GM21576 (cell line): ENCODE results near the gene SPTAN1.
"Not testable (repeated sequence)": the region's sequence is repeated elsewhere in the genome, so short reads cannot be mapped to it uniquely, and the experiment has no call there.

Experiments
- ATAC-seq: cut with Tn5 transposase; IDR thresholded peaks from one replicate; pipeline ENCODE4 v1.9.1; 2021; ENCODE audit warnings: mild to moderate bottlenecking, moderate library complexity; ENCODE audit not compliant: unreplicated experiment

SPTAN1 gene

GRCh38 chr9:128656416-128657343, 104.3 kb downstream of the SPTAN1 start, which contains the start of gene DYNC2I2:
Gene DYNC2I2, minus strand, starts transcription at chr9:128656847. Its CDS starts 121 bp downstream, at chr9:128656726.
- peak; percentile 62 for ATAC-seq

GRCh38 chr9:128657344-128657704, 104.9 kb downstream of the SPTAN1 start:
- no peak for ATAC-seq

GRCh38 chr9:128657796-128658195, 105.4 kb downstream of the SPTAN1 start:
- no peak for ATAC-seq

GRCh38 chr9:128666481-128666941, 114.1 kb downstream of the SPTAN1 start:
- ATAC-seq, result not testable (repeated sequence)

DNA sequence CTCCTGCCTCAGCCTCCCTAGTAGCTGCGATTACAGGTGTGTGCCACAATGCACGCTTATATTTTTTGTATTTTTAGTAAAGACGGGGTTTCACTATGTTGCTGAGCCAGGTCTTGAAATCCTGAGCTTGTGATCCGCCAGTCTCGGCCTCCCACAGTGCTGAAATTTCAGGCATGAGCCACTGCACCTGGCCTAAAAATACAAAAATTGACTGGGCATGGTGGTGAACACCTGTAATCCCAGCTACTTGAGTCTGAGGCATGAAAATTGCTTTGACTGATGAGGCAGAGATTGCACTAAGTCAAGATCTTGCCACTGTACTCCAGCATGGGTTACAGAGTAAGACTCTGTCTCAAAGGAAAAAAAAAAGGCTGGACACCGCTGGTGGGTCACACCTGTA, 117.4 kb downstream of the SPTAN1 start:
- no peak for ATAC-seq

- no peak for ATAC-seq
Measured at GRCh38 chr9:128675382-128675781, 123.0 kb downstream of the SPTAN1 start.

- no peak for ATAC-seq
Measured at GRCh38 chr9:128677794-128678193, 125.4 kb downstream of the SPTAN1 start.
